GM12878 (cell line): ENCODE results near the gene KLHL10. TPM values are rescaled to one million over a fixed set of nuclear protein-coding genes. Genes with fewer than 3 reads are reported as not detected.
A peak's percentile ranks its signal among the peaks of the same experiment; 100 is the strongest.

Experiments
- ATAC-seq: fragments of 200-7000 bp; cut with Tn5 transposase; 3 replicates; pipeline ENCODE4 v1.9.1; 2020; ENCODE audit warnings: mild to moderate bottlenecking, moderate library complexity
- BruUV-seq: library from RNA; stranded (reverse); fragments of 400-500 nt; replicated peaks from 2 replicates; lab custom pipeline; 2021; lab: Mats Ljungman, UMichigan
- CTCF ChIA-PET: fragments of 300-600 bp; sonication (Branson Sonifier 250); formaldehyde crosslinking; extraction: SDS; loops from one replicate; lab custom pipeline; 2021; ENCODE audit warnings: inconsistent platforms; lab: Yijun Ruan, JAX
- POLR2A ChIA-PET: fragments of 350-600 bp; formaldehyde crosslinking; extraction: SDS; loops from one replicate; lab custom pipeline; 2021; ENCODE audit warnings: inconsistent platforms; lab: Charles Lee
- RAD21 ChIA-PET: fragments of 300-600 bp; sonication (Branson Sonifier 250); formaldehyde crosslinking; loops from one replicate; lab custom pipeline; 2023; ENCODE audit warnings: antibody characterized with exemption; ENCODE audit not compliant: unreplicated experiment; lab: Charles Lee
- SMC1A ChIA-PET: fragments of 300-600 bp; sonication (Branson Sonifier 250); formaldehyde crosslinking; loops from one replicate; lab custom pipeline; 2023; ENCODE audit not compliant: unreplicated experiment, uncharacterized antibody; lab: Charles Lee
- DNase-seq: peaks from one replicate; pipeline ENCODE4 v3.0.0-alpha.2; 2011; ENCODE audit warnings: low read depth, low spot score
- FAIRE-seq: peaks from 3 replicates; lab custom pipeline; 2011; peaks lifted over from hg19 to GRCh38; lab: Jason Lieb, UNC
- H2AFZ ChIP-seq: 2 replicates; pipeline ENCODE4 v1.6.0; 2011; ENCODE audit warnings: low read depth, low read length, control low read depth; ENCODE audit not compliant: control insufficient read depth
- H3K27ac ChIP-seq: 2 replicates; pipeline ENCODE4 v1.5.1; 2011; ENCODE audit warnings: control low read depth; ENCODE audit not compliant: control insufficient read depth, insufficient read depth
- H3K27me3 ChIP-seq, 2 experiments: replicated peaks in 1 of 2; 2 replicates each; pipeline versions ENCODE4 v1.6.0 to v1.6.1; 2011; ENCODE audit warnings: low read length in 1 of 2; ENCODE audit not compliant: control insufficient read depth in 2 of 2, insufficient read depth in 2 of 2
- H3K36me3 ChIP-seq, 2 experiments: 2 replicates each; pipeline ENCODE4 v1.5.1; 2011; ENCODE audit warnings: low read length in 1 of 2; ENCODE audit not compliant: control insufficient read depth in 2 of 2, insufficient read depth in 2 of 2
- H3K4me1 ChIP-seq: 2 replicates; pipeline ENCODE4 v1.6.1; 2011; ENCODE audit warnings: mild to moderate bottlenecking, low read length, moderate library complexity, mixed read lengths; ENCODE audit not compliant: control insufficient read depth, insufficient read depth
- H3K4me2 ChIP-seq: 2 replicates; pipeline ENCODE4 v1.6.0; 2011; ENCODE audit warnings: control low read depth; ENCODE audit not compliant: control insufficient read depth, insufficient read depth
- H3K4me3 ChIP-seq: fragments of 200-600 bp; sonication (generic); 2 replicates; pipeline ENCODE4 v1.5.1; 2016
- H3K79me2 ChIP-seq: 2 replicates; pipeline ENCODE4 v1.6.0; 2011; ENCODE audit warnings: low read length; ENCODE audit not compliant: control insufficient read depth, insufficient read depth
- H3K9ac ChIP-seq: 2 replicates; pipeline ENCODE4 v1.8.0; 2011; ENCODE audit warnings: low read length, control low read depth, mixed read lengths; ENCODE audit not compliant: control insufficient read depth, insufficient read depth
- H3K9me3 ChIP-seq: replicated peaks from 3 replicates; pipeline ENCODE4 v1.5.1; 2011; ENCODE audit warnings: mild to moderate bottlenecking, low read length; ENCODE audit not compliant: control insufficient read depth, insufficient read depth
- H4K20me1 ChIP-seq: 2 replicates; pipeline ENCODE4 v1.6.0; 2011; ENCODE audit not compliant: control insufficient read depth, insufficient read depth
- ASH2L ChIP-seq: fragments of 300-600, 200-600 bp; sonication (generic); IDR thresholded peaks from 2 replicates; pipeline ENCODE4 v1.6.1; 2017; ENCODE audit warnings: low read depth, mild to moderate bottlenecking, borderline replicate concordance
- EGR1 ChIP-seq, 2 experiments: IDR thresholded peaks; 1 replicate in 1 of 2; 2 replicates in 1 of 2; pipeline ENCODE4 v1.6.1; 2011 to 2012; ENCODE audit warnings: low read depth in 2 of 2, low read length in 2 of 2, borderline replicate concordance in 1 of 2, mild to moderate bottlenecking in 1 of 2, moderate library complexity in 1 of 2
- IKZF1 ChIP-seq: fragments of 450-650 bp; conservative IDR thresholded peaks from 2 replicates; pipeline ENCODE4 v1.6.1; 2017; ENCODE audit warnings: antibody characterized with exemption, mild to moderate bottlenecking
- IRF5 ChIP-seq: fragments of 450-650 bp; IDR thresholded peaks from 2 replicates; pipeline ENCODE4 v1.6.1; 2017; ENCODE audit warnings: borderline replicate concordance
- MAX ChIP-seq: IDR thresholded peaks from 2 replicates; pipeline ENCODE4 v1.6.1; 2012; ENCODE audit warnings: low read depth, low read length, improper control_type of control experiment
- TCF7 ChIP-seq: IDR thresholded peaks from 2 replicates; pipeline ENCODE4 v1.6.1; 2014; ENCODE audit warnings: antibody characterized with exemption, borderline replicate concordance
- ZNF274 ChIP-seq: IDR thresholded peaks from one replicate; pipeline ENCODE4 v1.8.0; 2011; ENCODE audit not compliant: insufficient read length, insufficient read depth
- ZNF592 ChIP-seq: fragments of 450-650 bp; IDR thresholded peaks from 2 replicates; pipeline ENCODE4 v1.6.1; 2017; ENCODE audit warnings: mild to moderate bottlenecking, moderate library complexity
- ZSCAN29 ChIP-seq: fragments of 450-650 bp; IDR thresholded peaks from 2 replicates; pipeline ENCODE4 v1.6.1; 2017; ENCODE audit warnings: mild to moderate bottlenecking, moderate library complexity
- WGBS: methylation state at CpG from one replicate; pipeline ENCODE4 v1.1.6; 2016; ENCODE audit warnings: low lambda C conversion rate; ENCODE audit not compliant: insufficient replicate concordance, insufficient coverage; ENCODE audit errors: missing lambda C conversion rate; 5-methylcytosine and 5-hydroxymethylcytosine counted together
- in situ Hi-C: fragments of 300-500 bp; cut with MboI; formaldehyde crosslinking; loops from 9 replicates; pipeline ENCODE4 v1.14.3; 2018; ENCODE audit warnings: mixed read lengths
- intact Hi-C: fragments of 100-400 bp; cut with micrococcal nuclease; formaldehyde crosslinking; loops from one replicate; pipeline ENCODE4 v1.14.2; 2022; ENCODE audit not compliant: unreplicated experiment
- polyA plus RNA-seq, 11 experiments: library from polyadenylated mRNA; depleted of rRNA in 4 of 11; unstranded in 6 of 11; stranded (reverse) in 5 of 11; fragments of >200 nt; fragmentation: Nextera tagmentation in 4 of 11; fragmentation: Illumina TruSeq in 1 of 11; extraction: Ambion mirVana in 4 of 11; extraction: Trizol in 1 of 11; gene quantifications; 1 replicate in 1 of 11; 2 replicates in 10 of 11; pipeline versions ENCODE4 v1.2.1 to v1.2.3, GENCODE V29; 2011 to 2016; ENCODE audit warnings: inconsistent platforms in 2 of 11, missing spikeins in 2 of 11, low read depth in 1 of 11
- total RNA-seq, 4 experiments: library from RNA; depleted of rRNA in 3 of 4; stranded (reverse); fragments of >200 nt in 3 of 4; fragmentation: Illumina TruSeq in 1 of 4; extraction: Trizol in 1 of 4; gene quantifications; 2 replicates each; pipeline versions ENCODE4 v1.2.1 to v1.2.3, GENCODE V29; 2013 to 2021

KLHL10 gene
- total and polyA plus RNA-seq, 10 of the 15 experiments (the other 5 are each of a cell fraction or from before 2014, with no cell fraction given): 0.13 to 0.62 (median 0.20) TPM; not detected in 4

- Histone ChIP-seq H3K4me3 (peak overlapping the region; percentile 74), H2AFZ (no peak overlapping the region), H3K36me3 (peaks cover 0 to 9% of the 10 kb centered on the region in 2 experiments; a peak in 3 of 4 replicates), H3K79me2 (peaks cover 40% of the 10 kb centered on the region), H4K20me1 (no peaks in the 10 kb centered on the region)
- intact Hi-C loops: no loop called here
- CTCF ChIA-PET: interaction anchor here (0.7 to 3.9 kb wide), 5 partner anchors 12 to 126 kb away, joined by 3 to 18 read pairs (median 5); partner anchors contain the start of gene P3H4
- FAIRE-seq (no peak), DNase-seq (no peak)
- 37% methylated on average over 15 of the region's 18 CpGs for WGBS
- TF ChIP-seq ZSCAN29 (no peak), TCF7 (no peak), ZNF274 (no peak), EGR1 (IDR thresholded peaks at IDR 0.05; ENCODE audit: borderline replicate concordance in 1 of 2, low read depth in 2 of 2, low read length in 2 of 2) (0 out of 3 replicates have a peak, but pooled peaks of 1 of the 2 experiments have one; percentile 4), ZNF592 (no peak), ASH2L (no peak), IKZF1 (peak; percentile 12; the same call in 1 of the 2 replicates), IRF5 (no peak), MAX (no peak)
- TF ChIP-seq, all 136 proteins: peak for 2
- in situ Hi-C loops: no loop called here
- H3K4me2 ChIP-seq: peak overlapping the region; percentile 85
- no TSS peak for BruUV-seq
- H3K27me3 ChIP-seq: no peaks in the 10 kb centered on the region
- ChIA-PET RAD21 (interaction anchor here (1.0 to 2.7 kb wide), 7 partner anchors 10 to 175 kb away, joined by 3 to 15 read pairs (median 4); partner anchors contain the start of genes EIF1 and ODAD4), SMC1A (interaction anchor here (0.9 to 3.9 kb wide), 4 partner anchors 14 to 103 kb away, joined by 3 to 33 read pairs (median 3); partner anchors contain the start of genes CNP and NT5C3B), POLR2A (interaction anchor here (0.7 to 3.4 kb wide), 3 partner anchors 11 to 1645 kb away, joined by 3 to 15 read pairs (median 3); no protein-coding TSS in a partner anchor)
- peaks cover 7% of the 10 kb centered on the region; the same call in 1 of the 2 replicates for H3K4me1 ChIP-seq
- H3K9me3 ChIP-seq: no peaks in the 10 kb centered on the region
- H3K9ac ChIP-seq: peak overlapping the region; percentile 90
- no peak overlapping the region for H3K27ac ChIP-seq
- no peak for ATAC-seq
Observed at GRCh38 chr17:41863074-41863848, 25.6 kb downstream of the KLHL10 start.
